Measurements from ENCODE around the gene CA10.

Gene CA10

GRCh38 chr17:52120465-52120864 is 38.0 kb downstream of the CA10 start:
- no peak for DNase-seq (ENCODE audit: low read depth, low spot score)
- no peak overlapping the region for H3K4me3 ChIP-seq (ENCODE audit: low read depth, low read length)
- in situ Hi-C loops (cut with HindIII; ENCODE audit: low sequenced_read_pairs): no loop called here
- TF ChIP-seq, protein P1, sequence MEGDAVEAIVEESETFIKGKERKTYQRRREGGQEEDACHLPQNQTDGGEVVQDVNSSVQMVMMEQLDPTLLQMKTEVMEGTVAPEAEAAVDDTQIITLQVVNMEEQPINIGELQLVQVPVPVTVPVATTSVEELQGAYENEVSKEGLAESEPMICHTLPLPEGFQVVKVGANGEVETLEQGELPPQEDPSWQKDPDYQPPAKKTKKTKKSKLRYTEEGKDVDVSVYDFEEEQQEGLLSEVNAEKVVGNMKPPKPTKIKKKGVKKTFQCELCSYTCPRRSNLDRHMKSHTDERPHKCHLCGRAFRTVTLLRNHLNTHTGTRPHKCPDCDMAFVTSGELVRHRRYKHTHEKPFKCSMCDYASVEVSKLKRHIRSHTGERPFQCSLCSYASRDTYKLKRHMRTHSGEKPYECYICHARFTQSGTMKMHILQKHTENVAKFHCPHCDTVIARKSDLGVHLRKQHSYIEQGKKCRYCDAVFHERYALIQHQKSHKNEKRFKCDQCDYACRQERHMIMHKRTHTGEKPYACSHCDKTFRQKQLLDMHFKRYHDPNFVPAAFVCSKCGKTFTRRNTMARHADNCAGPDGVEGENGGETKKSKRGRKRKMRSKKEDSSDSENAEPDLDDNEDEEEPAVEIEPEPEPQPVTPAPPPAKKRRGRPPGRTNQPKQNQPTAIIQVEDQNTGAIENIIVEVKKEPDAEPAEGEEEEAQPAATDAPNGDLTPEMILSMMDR (IDR thresholded peaks at IDR 0.05; ENCODE audit: low read depth, low read length): no peak

- TF ChIP-seq, protein P1 (IDR thresholded peaks at IDR 0.05; ENCODE audit: low read depth, low read length): no peak
- in situ Hi-C loops (cut with HindIII; ENCODE audit: low sequenced_read_pairs): no loop called here
- H3K4me3 ChIP-seq (ENCODE audit: low read depth, low read length): no peak overlapping the region
- no peak for DNase-seq (ENCODE audit: low read depth, low spot score)
Observed at GRCh38 chr17:52110923-52111581, 47.5 kb downstream of the CA10 start.

GRCh38 chr17:52106638-52107261 is 51.8 kb downstream of the CA10 start:
- peak; percentile 40 for DNase-seq (ENCODE audit: low read depth, low spot score)
- in situ Hi-C loops (cut with HindIII; ENCODE audit: low sequenced_read_pairs): no loop called here
- TF ChIP-seq, protein P1 (IDR thresholded peaks at IDR 0.05; ENCODE audit: low read depth, low read length): peak; percentile 74
- no peak overlapping the region for H3K4me3 ChIP-seq (ENCODE audit: low read depth, low read length)

GRCh38 chr17:52106072-52106471 is 52.4 kb downstream of the CA10 start:
- TF ChIP-seq, protein P1 (IDR thresholded peaks at IDR 0.05; ENCODE audit: low read depth, low read length): no peak
- no peak overlapping the region for H3K4me3 ChIP-seq (ENCODE audit: low read depth, low read length)
- DNase-seq (ENCODE audit: low read depth, low spot score): no peak
- in situ Hi-C loops (cut with HindIII; ENCODE audit: low sequenced_read_pairs): no loop called here

DNA sequence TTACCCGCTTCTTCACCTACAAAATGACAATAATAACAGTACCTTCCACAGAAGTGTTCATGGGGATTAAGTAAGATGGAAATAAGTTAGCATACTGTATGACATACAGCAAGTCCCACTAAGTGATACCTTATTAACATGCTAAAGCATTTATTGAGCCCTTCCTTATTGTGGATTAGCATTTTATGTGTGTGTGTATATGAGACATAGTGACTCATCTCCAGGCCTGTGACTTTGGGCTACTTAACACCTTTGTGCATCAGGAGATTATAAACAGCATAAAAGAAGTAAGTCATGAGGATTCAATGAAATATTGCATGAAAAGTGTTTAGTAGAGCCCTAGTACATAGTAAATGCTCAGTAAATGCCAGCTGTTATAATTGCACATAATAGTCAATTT is 52.9 kb downstream of the CA10 start:
- TF ChIP-seq, protein P1 (IDR thresholded peaks at IDR 0.05; ENCODE audit: low read depth, low read length): no peak
- in situ Hi-C loops (cut with HindIII; ENCODE audit: low sequenced_read_pairs): no loop called here
- no peak overlapping the region for H3K4me3 ChIP-seq (ENCODE audit: low read depth, low read length)
- no peak for DNase-seq (ENCODE audit: low read depth, low spot score)

GRCh38 chr17:52096056-52096455 is 62.5 kb downstream of the CA10 start:
- TF ChIP-seq, protein P1 (IDR thresholded peaks at IDR 0.05; ENCODE audit: low read depth, low read length): no peak
- DNase-seq (ENCODE audit: low read depth, low spot score): no peak
- no peak overlapping the region for H3K4me3 ChIP-seq (ENCODE audit: low read depth, low read length)
- in situ Hi-C loops (cut with HindIII; ENCODE audit: low sequenced_read_pairs): no loop called here
